Neural cell (in vitro differentiated cells): ENCODE measurements around the gene GNAL. TPM values are rescaled to one million over a fixed set of nuclear protein-coding genes. Genes with fewer than 3 reads are reported as not detected.

Experiments
- H2AFZ ChIP-seq: fragments of 200-600, 300-800 bp; sonication (generic), shearing (Covaris generic); 2 replicates; pipeline ENCODE4 v1.6.0; 2014; ENCODE audit warnings: low read depth, mild to moderate bottlenecking, antibody characterized with exemption, low read length, moderate library complexity
- H3F3A ChIP-seq: fragments of 200-600 bp; shearing (Covaris generic); 2 replicates; pipeline ENCODE4 v1.6.1; 2016; ENCODE audit warnings: mild to moderate bottlenecking, moderate library complexity, mixed read lengths, antibody characterized with exemption, low read length; ENCODE audit not compliant: insufficient read depth, poor library complexity, severe bottlenecking
- H3K27ac ChIP-seq: fragments of 200-600, 300-800 bp; sonication (generic), shearing (Covaris generic); 2 replicates; pipeline ENCODE4 v1.5.1; 2014; ENCODE audit warnings: mild to moderate bottlenecking, low read length, moderate library complexity
- H3K27me3 ChIP-seq: fragments of 300-800, 200-600 bp; sonication (generic), shearing (Covaris generic); 2 replicates; pipeline ENCODE4 v1.6.0; 2014; ENCODE audit warnings: mild to moderate bottlenecking, low read depth, low read length, moderate library complexity; ENCODE audit not compliant: insufficient read depth
- H3K36me3 ChIP-seq: fragments of 300-800, 200-600 bp; sonication (generic), shearing (Covaris generic); 2 replicates; pipeline ENCODE4 v1.5.1; 2014; ENCODE audit warnings: mild to moderate bottlenecking, antibody characterized with exemption, low read length, moderate library complexity; ENCODE audit not compliant: insufficient read depth
- H3K4me2 ChIP-seq: fragments of 300-800, 200-600 bp; sonication (generic), shearing (Covaris generic); 2 replicates; pipeline ENCODE4 v1.6.0; 2014; ENCODE audit warnings: mild to moderate bottlenecking, low read length
- H3K4me3 ChIP-seq: fragments of 300-800, 200-600 bp; sonication (generic), shearing (Covaris generic); 2 replicates; pipeline ENCODE4 v1.5.1; 2014; ENCODE audit warnings: mild to moderate bottlenecking, low read length, moderate library complexity
- H3K79me2 ChIP-seq: fragments of 200-600 bp; shearing (Covaris generic); replicated peaks from 2 replicates; pipeline ENCODE4 v1.6.0; 2014; ENCODE audit warnings: mild to moderate bottlenecking, low read length, moderate library complexity; ENCODE audit not compliant: insufficient read depth
- H3K9ac ChIP-seq: fragments of 300-800, 200-600 bp; sonication (generic), shearing (Covaris generic); 2 replicates; pipeline ENCODE4 v1.6.1; 2016; ENCODE audit warnings: mild to moderate bottlenecking, low read length, mixed read lengths
- H3K9me2 ChIP-seq: fragments of 200-600 bp; shearing (Covaris generic); 2 replicates; pipeline ENCODE4 v1.6.1; 2016; ENCODE audit warnings: mild to moderate bottlenecking, low read length, mixed read lengths; ENCODE audit not compliant: insufficient read depth
- H3K9me3 ChIP-seq: fragments of 200-600, 300-800 bp; sonication (generic), shearing (Covaris generic); 2 replicates; pipeline ENCODE4 v1.6.1; 2016; ENCODE audit warnings: mild to moderate bottlenecking, mixed run types, low read length, moderate library complexity, mixed read lengths
- H4K20me1 ChIP-seq: fragments of 200-600 bp; shearing (Covaris generic); 2 replicates; pipeline ENCODE4 v1.6.1; 2016; ENCODE audit warnings: mild to moderate bottlenecking, mixed run types; ENCODE audit not compliant: insufficient read depth
- EP300 ChIP-seq: fragments of 450-650 bp; conservative IDR thresholded peaks from 2 replicates; pipeline ENCODE4 v1.6.1; 2014; ENCODE audit warnings: antibody characterized with exemption, mild to moderate bottlenecking, moderate library complexity; ENCODE audit not compliant: poor library complexity, severe bottlenecking
- EZH2 ChIP-seq: fragments of 200-600, 300-800 bp; shearing (Covaris generic), sonication (generic); IDR thresholded peaks from 2 replicates; pipeline ENCODE4 v1.6.1; 2014; ENCODE audit warnings: antibody characterized with exemption, low read length, borderline replicate concordance, mild to moderate bottlenecking; ENCODE audit not compliant: insufficient read depth, poor library complexity, severe bottlenecking
- MXI1 ChIP-seq: fragments of 450-650 bp; conservative IDR thresholded peaks from 2 replicates; pipeline ENCODE4 v1.6.1; 2014; ENCODE audit warnings: antibody characterized with exemption, mild to moderate bottlenecking; ENCODE audit not compliant: poor library complexity, severe bottlenecking
- POLR2AphosphoS5 ChIP-seq: IDR thresholded peaks from 2 replicates; pipeline ENCODE4 v1.6.1; 2012
- RAD21 ChIP-seq: fragments of 450-650 bp; conservative IDR thresholded peaks from 2 replicates; pipeline ENCODE4 v1.6.1; 2014; ENCODE audit warnings: antibody characterized with exemption, mild to moderate bottlenecking, moderate library complexity
- SMC3 ChIP-seq: fragments of 450-650 bp; conservative IDR thresholded peaks from 2 replicates; pipeline ENCODE4 v1.6.1; 2014; ENCODE audit warnings: antibody characterized with exemption, mild to moderate bottlenecking, moderate library complexity; ENCODE audit not compliant: poor library complexity
- TAF1 ChIP-seq: IDR thresholded peaks from 2 replicates; pipeline ENCODE4 v1.6.1; 2012; ENCODE audit warnings: low read depth
- polyA plus RNA-seq: library from polyadenylated mRNA; depleted of rRNA; stranded (reverse); fragments of >200 nt; gene quantifications from 2 replicates; pipeline ENCODE4 v1.2.3, GENCODE V29; 2014
- TF ChIP-seq, protein P1 (sequence below): fragments of 450-650 bp; IDR thresholded peaks from 2 replicates; pipeline ENCODE4 v1.5.1; 2014; ENCODE audit warnings: antibody characterized with exemption, mild to moderate bottlenecking, moderate library complexity; ENCODE audit not compliant: poor library complexity, severe bottlenecking
- TF ChIP-seq, protein P2 (sequence below): IDR thresholded peaks from 2 replicates; pipeline ENCODE4 v1.6.1; 2012; ENCODE audit warnings: borderline replicate concordance

GNAL gene
- polyA plus RNA-seq, 1 donor from 2014 or later: 16.7 TPM

DNA sequence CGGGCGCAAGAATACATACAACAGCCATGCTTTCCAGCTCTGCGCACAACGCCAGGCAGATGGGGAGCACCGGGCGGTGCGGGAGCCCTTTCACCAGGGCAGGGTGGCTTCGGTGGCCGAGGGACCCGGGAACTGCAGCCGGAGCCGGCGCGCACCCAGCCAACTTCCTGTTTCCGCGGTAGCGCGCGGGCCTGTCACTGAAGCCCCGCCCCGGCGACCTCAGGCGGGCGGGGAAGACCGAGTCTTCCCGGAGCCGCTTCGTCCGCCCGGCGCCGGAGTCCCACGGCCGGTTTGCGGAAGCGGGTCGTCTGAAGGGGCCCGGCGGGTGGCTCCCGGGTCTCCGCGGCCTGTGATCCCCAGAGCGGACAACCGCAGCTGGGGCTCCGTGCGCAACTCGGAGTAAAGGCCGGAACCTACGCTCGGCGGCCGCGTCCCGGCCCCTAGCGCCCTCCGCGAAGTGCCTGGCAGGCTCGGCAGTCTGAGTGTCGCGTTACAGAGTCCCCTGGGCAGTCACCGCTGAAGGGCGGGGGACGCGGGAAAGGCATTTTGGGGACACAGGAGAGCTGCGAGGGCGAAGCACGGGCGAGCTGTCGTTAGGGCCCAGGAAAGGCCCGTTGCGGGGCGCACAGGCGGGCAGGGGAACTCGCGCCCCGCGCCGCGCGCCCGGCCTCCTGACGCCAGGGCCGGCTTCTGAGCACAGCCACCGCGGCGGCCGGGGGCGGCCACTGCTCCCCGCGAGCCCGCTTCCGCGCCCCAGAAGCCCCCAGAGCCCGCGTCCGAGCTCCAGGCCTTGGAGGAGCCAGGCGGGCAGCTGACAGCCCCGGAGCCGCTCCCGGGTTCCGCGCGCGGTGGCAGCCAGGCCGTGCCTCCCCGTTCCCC is 219.4 kb downstream of the GNAL start, which contains the start of gene MPPE1:
Gene MPPE1 (minus strand): TSS at position 136 of the 879 bp plus-strand sequence. CDS start 11,053 bp downstream, outside the sequence.
- Histone ChIP-seq H3K9me2 (no peaks in the 10 kb centered on the region), H3K9ac (peak within 1 kb of the TSS; percentile 96), H2AFZ (peak within 1 kb of the TSS; percentile 88), H3K79me2 (no peaks in the 10 kb centered on the region), H3K4me3 (peak within 1 kb of the TSS; percentile 95), H3K36me3 (no peaks in the 10 kb centered on the region), H3K27ac (peak within 1 kb of the TSS; percentile 90), H3K27me3 (no peaks in the 10 kb centered on the region), H4K20me1 (no peaks in the 10 kb centered on the region), H3K4me2 (peak within 1 kb of the TSS; percentile 84), H3K9me3 (no peaks in the 10 kb centered on the region), H3F3A (no peaks in the 10 kb centered on the region)
- TF ChIP-seq MXI1: peak; percentile 68
- peak; percentile 87 for TF ChIP-seq TAF1
- TF ChIP-seq, protein P1, sequence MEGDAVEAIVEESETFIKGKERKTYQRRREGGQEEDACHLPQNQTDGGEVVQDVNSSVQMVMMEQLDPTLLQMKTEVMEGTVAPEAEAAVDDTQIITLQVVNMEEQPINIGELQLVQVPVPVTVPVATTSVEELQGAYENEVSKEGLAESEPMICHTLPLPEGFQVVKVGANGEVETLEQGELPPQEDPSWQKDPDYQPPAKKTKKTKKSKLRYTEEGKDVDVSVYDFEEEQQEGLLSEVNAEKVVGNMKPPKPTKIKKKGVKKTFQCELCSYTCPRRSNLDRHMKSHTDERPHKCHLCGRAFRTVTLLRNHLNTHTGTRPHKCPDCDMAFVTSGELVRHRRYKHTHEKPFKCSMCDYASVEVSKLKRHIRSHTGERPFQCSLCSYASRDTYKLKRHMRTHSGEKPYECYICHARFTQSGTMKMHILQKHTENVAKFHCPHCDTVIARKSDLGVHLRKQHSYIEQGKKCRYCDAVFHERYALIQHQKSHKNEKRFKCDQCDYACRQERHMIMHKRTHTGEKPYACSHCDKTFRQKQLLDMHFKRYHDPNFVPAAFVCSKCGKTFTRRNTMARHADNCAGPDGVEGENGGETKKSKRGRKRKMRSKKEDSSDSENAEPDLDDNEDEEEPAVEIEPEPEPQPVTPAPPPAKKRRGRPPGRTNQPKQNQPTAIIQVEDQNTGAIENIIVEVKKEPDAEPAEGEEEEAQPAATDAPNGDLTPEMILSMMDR: peak; percentile 18
- TF ChIP-seq EP300: peak; percentile 53
- no peak for TF ChIP-seq EZH2
- TF ChIP-seq, protein P2, sequence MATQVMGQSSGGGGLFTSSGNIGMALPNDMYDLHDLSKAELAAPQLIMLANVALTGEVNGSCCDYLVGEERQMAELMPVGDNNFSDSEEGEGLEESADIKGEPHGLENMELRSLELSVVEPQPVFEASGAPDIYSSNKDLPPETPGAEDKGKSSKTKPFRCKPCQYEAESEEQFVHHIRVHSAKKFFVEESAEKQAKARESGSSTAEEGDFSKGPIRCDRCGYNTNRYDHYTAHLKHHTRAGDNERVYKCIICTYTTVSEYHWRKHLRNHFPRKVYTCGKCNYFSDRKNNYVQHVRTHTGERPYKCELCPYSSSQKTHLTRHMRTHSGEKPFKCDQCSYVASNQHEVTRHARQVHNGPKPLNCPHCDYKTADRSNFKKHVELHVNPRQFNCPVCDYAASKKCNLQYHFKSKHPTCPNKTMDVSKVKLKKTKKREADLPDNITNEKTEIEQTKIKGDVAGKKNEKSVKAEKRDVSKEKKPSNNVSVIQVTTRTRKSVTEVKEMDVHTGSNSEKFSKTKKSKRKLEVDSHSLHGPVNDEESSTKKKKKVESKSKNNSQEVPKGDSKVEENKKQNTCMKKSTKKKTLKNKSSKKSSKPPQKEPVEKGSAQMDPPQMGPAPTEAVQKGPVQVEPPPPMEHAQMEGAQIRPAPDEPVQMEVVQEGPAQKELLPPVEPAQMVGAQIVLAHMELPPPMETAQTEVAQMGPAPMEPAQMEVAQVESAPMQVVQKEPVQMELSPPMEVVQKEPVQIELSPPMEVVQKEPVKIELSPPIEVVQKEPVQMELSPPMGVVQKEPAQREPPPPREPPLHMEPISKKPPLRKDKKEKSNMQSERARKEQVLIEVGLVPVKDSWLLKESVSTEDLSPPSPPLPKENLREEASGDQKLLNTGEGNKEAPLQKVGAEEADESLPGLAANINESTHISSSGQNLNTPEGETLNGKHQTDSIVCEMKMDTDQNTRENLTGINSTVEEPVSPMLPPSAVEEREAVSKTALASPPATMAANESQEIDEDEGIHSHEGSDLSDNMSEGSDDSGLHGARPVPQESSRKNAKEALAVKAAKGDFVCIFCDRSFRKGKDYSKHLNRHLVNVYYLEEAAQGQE: peak; percentile 39
- TF ChIP-seq RAD21: peak; percentile 32
- peak; percentile 20 for TF ChIP-seq SMC3
- TF ChIP-seq POLR2AphosphoS5: peak; percentile 86

DNA sequence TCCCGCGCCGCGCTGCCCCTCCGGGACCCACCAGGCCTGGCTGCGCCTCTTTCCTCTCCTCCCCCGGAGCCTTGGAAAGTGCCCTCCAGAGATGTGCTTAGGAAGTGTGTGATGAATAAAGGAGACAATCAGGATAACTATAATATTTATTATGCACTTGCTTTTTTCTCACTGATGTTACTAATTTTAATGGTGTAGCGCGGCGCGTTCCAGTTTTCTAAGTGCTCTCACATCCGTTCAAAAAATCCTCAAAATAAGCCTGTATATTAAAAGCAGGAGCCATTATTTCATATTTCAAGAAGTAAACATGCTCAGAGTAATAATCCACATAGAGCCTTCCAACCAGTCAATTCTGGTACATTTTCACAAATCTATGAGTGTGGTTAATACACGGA is 220.0 kb downstream of the GNAL start:
- no peaks in the 10 kb centered on the region for H3K9me2 ChIP-seq
- peak overlapping the region; percentile 96 for H3K9ac ChIP-seq
- H3K27me3 ChIP-seq: no peaks in the 10 kb centered on the region
- H4K20me1 ChIP-seq: no peaks in the 10 kb centered on the region
- TF ChIP-seq POLR2AphosphoS5 (no peak), MXI1 (no peak)
- H3K36me3 ChIP-seq: no peaks in the 10 kb centered on the region
- H3K9me3 ChIP-seq: no peaks in the 10 kb centered on the region
- H3K4me2 ChIP-seq: peak overlapping the region; percentile 49
- peak overlapping the region; percentile 95 for H3K4me3 ChIP-seq
- H3K27ac ChIP-seq: peak overlapping the region; percentile 90
- H3F3A ChIP-seq: no peaks in the 10 kb centered on the region
- peak overlapping the region; percentile 43 for H2AFZ ChIP-seq
- H3K79me2 ChIP-seq: no peaks in the 10 kb centered on the region
